Mesenchymal stem cell (in vitro differentiated cells and primary cell): ENCODE measurements around the gene ETV3L.

ENCODE experiments used
- DNase-seq: peaks from one replicate; pipeline ENCODE4 v3.0.0-alpha.2; 2013
- H2AFZ ChIP-seq: one replicate; pipeline ENCODE4 v1.6.1; 2013; ENCODE audit warnings: low read depth, mild to moderate bottlenecking, control low read depth, inconsistent platforms, low read length, moderate library complexity
- H2AK5ac ChIP-seq: 2 replicates; pipeline ENCODE4 v1.6.1; 2013; ENCODE audit warnings: low read length, moderate library complexity, mild to moderate bottlenecking, inconsistent platforms; ENCODE audit not compliant: severe bottlenecking
- H2BK120ac ChIP-seq: one replicate; pipeline ENCODE4 v1.6.1; 2013; ENCODE audit warnings: low read depth, mild to moderate bottlenecking, inconsistent platforms, low read length, moderate library complexity
- H2BK12ac ChIP-seq, 2 experiments: one replicate each; pipeline ENCODE4 v1.6.1; 2013; ENCODE audit warnings: inconsistent platforms in 2 of 2, low read length in 2 of 2, mild to moderate bottlenecking in 2 of 2, moderate library complexity in 2 of 2, control low read depth in 1 of 2
- H2BK15ac ChIP-seq: one replicate; pipeline ENCODE4 v1.6.1; 2013; ENCODE audit warnings: mild to moderate bottlenecking, low read depth, inconsistent platforms; ENCODE audit not compliant: poor library complexity, severe bottlenecking
- H2BK5ac ChIP-seq: 2 replicates; pipeline ENCODE4 v1.6.1; 2013; ENCODE audit warnings: low read depth, mild to moderate bottlenecking, low read length, control low read depth, inconsistent platforms; ENCODE audit not compliant: poor library complexity, severe bottlenecking
- H3K14ac ChIP-seq, 2 experiments: one replicate each; pipeline ENCODE4 v1.6.1; 2013; ENCODE audit warnings: inconsistent platforms in 2 of 2, low read length in 2 of 2, control low read depth in 1 of 2, mild to moderate bottlenecking in 1 of 2, moderate library complexity in 1 of 2
- H3K18ac ChIP-seq, 2 experiments: one replicate each; pipeline ENCODE4 v1.6.1; 2013; ENCODE audit warnings: inconsistent platforms in 2 of 2, low read length in 2 of 2, control low read depth in 1 of 2, low read depth in 1 of 2, mild to moderate bottlenecking in 1 of 2
- H3K23ac ChIP-seq, 2 experiments: one replicate each; pipeline ENCODE4 v1.6.1; 2013; ENCODE audit warnings: inconsistent platforms in 2 of 2, low read length in 2 of 2, mild to moderate bottlenecking in 2 of 2, moderate library complexity in 2 of 2, control low read depth in 1 of 2
- H3K27ac ChIP-seq: 2 replicates; pipeline ENCODE4 v1.5.1; 2013; ENCODE audit warnings: mild to moderate bottlenecking, moderate library complexity, low read length, control low read depth, inconsistent platforms; ENCODE audit not compliant: poor library complexity, severe bottlenecking
- H3K27me3 ChIP-seq, 2 experiments: 2 replicates each; pipeline versions ENCODE4 v1.6.1 to v1.7.0; 2013; ENCODE audit warnings: low read length in 2 of 2, mild to moderate bottlenecking in 2 of 2, moderate library complexity in 2 of 2, control low read depth in 1 of 2, inconsistent platforms in 1 of 2; ENCODE audit not compliant: control insufficient read depth in 1 of 2, insufficient read depth in 1 of 2
- H3K36me3 ChIP-seq, 2 experiments: 2 replicates each; pipeline versions ENCODE4 v1.6.1 to v1.7.0; 2013; ENCODE audit warnings: low read length in 2 of 2, control low read depth in 1 of 2, inconsistent platforms in 1 of 2, low read depth in 1 of 2, mild to moderate bottlenecking in 1 of 2; ENCODE audit not compliant: insufficient read depth in 2 of 2, control insufficient read depth in 1 of 2
- H3K4ac ChIP-seq, 2 experiments: one replicate each; pipeline ENCODE4 v1.6.1; 2013; ENCODE audit warnings: inconsistent platforms in 2 of 2, low read length in 2 of 2, mild to moderate bottlenecking in 2 of 2, moderate library complexity in 2 of 2, control low read depth in 1 of 2, low read depth in 1 of 2
- H3K4me1 ChIP-seq: 2 replicates; pipeline ENCODE4 v1.6.1; 2013; ENCODE audit warnings: low read depth, low read length, control low read depth; ENCODE audit not compliant: control insufficient read depth, insufficient read depth
- H3K4me2 ChIP-seq: 2 replicates; pipeline ENCODE4 v1.6.1; 2013; ENCODE audit warnings: low read length, mild to moderate bottlenecking, inconsistent platforms; ENCODE audit not compliant: poor library complexity, severe bottlenecking
- H3K4me3 ChIP-seq, 2 experiments: 2 replicates each; pipeline versions ENCODE4 v1.5.1 to v1.7.0; 2013; ENCODE audit warnings: low read length in 2 of 2, mild to moderate bottlenecking in 2 of 2, control low read depth in 1 of 2, low read depth in 1 of 2; ENCODE audit not compliant: insufficient read depth in 1 of 2
- H3K79me1 ChIP-seq: replicated peaks from 2 replicates; pipeline ENCODE4 v1.6.1; 2013; ENCODE audit warnings: mild to moderate bottlenecking, control low read depth, low read length, inconsistent platforms; ENCODE audit not compliant: poor library complexity, severe bottlenecking
- H3K9ac ChIP-seq: 2 replicates; pipeline ENCODE4 v1.7.0; 2013; ENCODE audit warnings: mild to moderate bottlenecking, low read length, moderate library complexity
- H3K9me3 ChIP-seq: 2 replicates; pipeline ENCODE4 v1.7.0; 2013; ENCODE audit warnings: mild to moderate bottlenecking, low read length; ENCODE audit not compliant: control insufficient read depth
- H4K8ac ChIP-seq: one replicate; pipeline ENCODE4 v1.6.1; 2013; ENCODE audit warnings: inconsistent platforms, mild to moderate bottlenecking, low read length, moderate library complexity
- H4K91ac ChIP-seq: one replicate; pipeline ENCODE4 v1.6.1; 2013; ENCODE audit warnings: mild to moderate bottlenecking, low read length, inconsistent platforms
- WGBS: methylation state at CpG from one replicate; pipeline ENCODE4 v1.1.7; 2013; ENCODE audit warnings: mixed read lengths; 5-methylcytosine and 5-hydroxymethylcytosine counted together

Gene ETV3L

GRCh38 chr1:157119448-157119847 is 19.8 kb upstream of the ETV3L start:
- no peaks in the 10 kb centered on the region for H3K4me1 ChIP-seq
- no peak overlapping the region for H2BK15ac ChIP-seq
- WGBS = 88% methylated on average over 2 of the region's 2 CpGs
- no peak overlapping the region for H3K18ac ChIP-seq
- H3K27me3 ChIP-seq = peaks cover 10 to 12% of the 10 kb centered on the region in 2 experiments
- H3K14ac ChIP-seq = no peak overlapping the region
- H3K27ac ChIP-seq = no peak overlapping the region
- H3K23ac ChIP-seq = no peak overlapping the region
- no peaks in the 10 kb centered on the region for H3K9me3 ChIP-seq
- no peak overlapping the region for H2BK120ac ChIP-seq
- H3K9ac ChIP-seq = no peak overlapping the region
- no peak overlapping the region for H4K91ac ChIP-seq
- H2BK5ac ChIP-seq = no peak overlapping the region
- no peak for DNase-seq
- H3K79me1 ChIP-seq = peaks cover 13% of the 10 kb centered on the region
- peak overlapping the region; percentile 25 for H4K8ac ChIP-seq
- no peak overlapping the region for H3K4me3 ChIP-seq
- H2BK12ac ChIP-seq = no peak overlapping the region
- no peak overlapping the region for H2AFZ ChIP-seq
- H2AK5ac ChIP-seq = no peak overlapping the region
- no peak overlapping the region for H3K4me2 ChIP-seq
- peaks cover 7 to 39% of the 10 kb centered on the region in 2 experiments for H3K36me3 ChIP-seq
- no peak overlapping the region for H3K4ac ChIP-seq

- Histone ChIP-seq H3K4me3 (no peak overlapping the region), H2BK15ac (no peak overlapping the region), H3K18ac (no peak overlapping the region), H3K4me2 (no peak overlapping the region), H2BK120ac (no peak overlapping the region), H3K36me3 (peaks cover 7 to 34% of the 10 kb centered on the region in 2 experiments), H4K8ac (no peak overlapping the region), H3K9me3 (no peaks in the 10 kb centered on the region), H3K79me1 (peaks cover 13% of the 10 kb centered on the region), H3K4ac (no peak overlapping the region), H2AK5ac (no peak overlapping the region), H3K23ac (no peak overlapping the region), H2AFZ (no peak overlapping the region), H4K91ac (no peak overlapping the region), H3K4me1 (no peaks in the 10 kb centered on the region), H2BK12ac (no peak overlapping the region), H3K9ac (no peak overlapping the region), H3K14ac (no peak overlapping the region), H3K27ac (no peak overlapping the region), H2BK5ac (no peak overlapping the region), H3K27me3 (peaks cover 12 to 17% of the 10 kb centered on the region in 2 experiments)
- DNase-seq = no peak
- WGBS = 92% methylated on average over 9 of the region's 9 CpGs
Measured at GRCh38 chr1:157119008-157119407, 19.4 kb upstream of the ETV3L start.

GRCh38 chr1:157117527-157118057 is 18.0 kb upstream of the ETV3L start:
- no peak overlapping the region for H3K4ac ChIP-seq
- peaks cover 26 to 28% of the 10 kb centered on the region in 2 experiments for H3K27me3 ChIP-seq
- no peak overlapping the region for H2BK15ac ChIP-seq
- no peak overlapping the region for H3K4me2 ChIP-seq
- no peaks in the 10 kb centered on the region for H3K9me3 ChIP-seq
- H2AK5ac ChIP-seq = no peak overlapping the region
- H2BK5ac ChIP-seq = no peak overlapping the region
- H3K27ac ChIP-seq = no peak overlapping the region
- no peak overlapping the region for H2BK120ac ChIP-seq
- H2AFZ ChIP-seq = no peak overlapping the region
- H4K8ac ChIP-seq = no peak overlapping the region
- H3K14ac ChIP-seq = no peak overlapping the region
- no peak overlapping the region for H3K18ac ChIP-seq
- H3K4me3 ChIP-seq = no peak overlapping the region
- WGBS = 91% methylated on average over 3 of the region's 4 CpGs
- DNase-seq = no peak
- no peak overlapping the region for H3K9ac ChIP-seq
- H3K36me3 ChIP-seq = peaks cover 2 to 20% of the 10 kb centered on the region in 2 experiments
- H3K4me1 ChIP-seq = no peaks in the 10 kb centered on the region
- peaks cover 6% of the 10 kb centered on the region for H3K79me1 ChIP-seq
- no peak overlapping the region for H3K23ac ChIP-seq
- no peak overlapping the region for H2BK12ac ChIP-seq
- no peak overlapping the region for H4K91ac ChIP-seq

- H3K4me1 ChIP-seq = peaks cover under 1% of the 10 kb centered on the region
- no peak overlapping the region for H3K4me2 ChIP-seq
- H3K14ac ChIP-seq = no peak overlapping the region
- no peak overlapping the region for H2AFZ ChIP-seq
- H3K18ac ChIP-seq = no peak overlapping the region
- no peak overlapping the region for H4K8ac ChIP-seq
- H2AK5ac ChIP-seq = no peak overlapping the region
- peaks cover 0 to 12% of the 10 kb centered on the region in 2 experiments for H3K36me3 ChIP-seq
- H3K79me1 ChIP-seq = no peaks in the 10 kb centered on the region
- H3K23ac ChIP-seq = no peak overlapping the region
- H2BK15ac ChIP-seq = no peak overlapping the region
- H2BK120ac ChIP-seq = no peak overlapping the region
- no peak for DNase-seq
- H3K9ac ChIP-seq = no peak overlapping the region
- no peak overlapping the region for H2BK5ac ChIP-seq
- no peak overlapping the region for H3K4me3 ChIP-seq
- no peak overlapping the region for H3K4ac ChIP-seq
- no peak overlapping the region for H2BK12ac ChIP-seq
- H3K27ac ChIP-seq = no peak overlapping the region
- no peaks in the 10 kb centered on the region for H3K9me3 ChIP-seq
- no peak overlapping the region for H4K91ac ChIP-seq
- H3K27me3 ChIP-seq = peaks cover 35 to 37% of the 10 kb centered on the region in 2 experiments
Measured at GRCh38 chr1:157116737-157117103, 17.1 kb upstream of the ETV3L start.
